ENCODE data around the gene KRT20.

Gene KRT20

DNA sequence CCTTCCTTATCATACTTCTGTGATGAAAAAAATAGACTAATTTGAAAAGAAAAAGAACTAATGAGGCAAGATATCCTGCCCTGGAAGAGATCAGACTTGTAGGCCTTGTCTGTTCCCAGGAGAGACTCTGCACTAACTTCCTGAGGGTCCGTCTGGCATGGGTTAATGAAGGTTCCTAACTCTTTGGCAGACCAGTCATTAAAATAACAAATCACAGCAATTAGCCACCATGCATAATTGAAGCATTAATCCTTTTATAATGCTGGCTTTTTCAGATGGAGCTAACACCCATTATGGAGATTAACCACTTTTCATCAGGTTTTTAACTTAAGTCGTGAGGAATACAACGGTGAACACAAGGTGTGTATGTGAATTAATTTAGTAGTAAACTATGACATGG lies 52.2 kb downstream of the KRT20 start:
- ChIA-PET CTCF (interaction anchor here (0.7 kb wide), 1 partner anchor 24 kb away, joined by 3 read pairs; no protein-coding TSS in a partner anchor), POLR2A (no interaction called here)
- no peak overlapping the region for H3K27ac ChIP-seq (ENCODE audit: insufficient read depth in 1 of 2, low read depth in 1 of 2, low read length in 2 of 2, poor library complexity in 1 of 2, severe bottlenecking in 2 of 2)
- H3K27me3 ChIP-seq (replicated peaks in 2 of 5; ENCODE audit: control insufficient read depth in 4 of 5, insufficient read depth in 5 of 5, low read length in 4 of 5) = no peaks in the 10 kb centered on the region
- no peak overlapping the region for H3K4me3 ChIP-seq (ENCODE audit: control insufficient read depth in 1 of 7, extremely low read depth in 1 of 7, insufficient read depth in 4 of 7, low read depth in 2 of 7, low read length in 6 of 7)
- DNase-seq = no peak
- no peaks in the 10 kb centered on the region for H3K9me3 ChIP-seq (ENCODE audit: control extremely low read depth in 1 of 5, control insufficient read depth in 4 of 5, insufficient read depth in 2 of 5, low read depth in 1 of 5, low read length in 4 of 5)
- 80% methylated on average over 1 of the region's 3 CpGs for WGBS (ENCODE audit: insufficient coverage)
- no peaks in the 10 kb centered on the region for H3K4me1 ChIP-seq (ENCODE audit: control extremely low read depth in 1 of 4, control insufficient read depth in 4 of 4, insufficient read depth in 4 of 4, low read length in 3 of 4)
- peaks cover 0 to 5% (median 2%) of the 10 kb centered on the region in 4 experiments for H3K36me3 ChIP-seq (ENCODE audit: control insufficient read depth in 4 of 4, insufficient read depth in 4 of 4, low read length in 3 of 4)

DNA sequence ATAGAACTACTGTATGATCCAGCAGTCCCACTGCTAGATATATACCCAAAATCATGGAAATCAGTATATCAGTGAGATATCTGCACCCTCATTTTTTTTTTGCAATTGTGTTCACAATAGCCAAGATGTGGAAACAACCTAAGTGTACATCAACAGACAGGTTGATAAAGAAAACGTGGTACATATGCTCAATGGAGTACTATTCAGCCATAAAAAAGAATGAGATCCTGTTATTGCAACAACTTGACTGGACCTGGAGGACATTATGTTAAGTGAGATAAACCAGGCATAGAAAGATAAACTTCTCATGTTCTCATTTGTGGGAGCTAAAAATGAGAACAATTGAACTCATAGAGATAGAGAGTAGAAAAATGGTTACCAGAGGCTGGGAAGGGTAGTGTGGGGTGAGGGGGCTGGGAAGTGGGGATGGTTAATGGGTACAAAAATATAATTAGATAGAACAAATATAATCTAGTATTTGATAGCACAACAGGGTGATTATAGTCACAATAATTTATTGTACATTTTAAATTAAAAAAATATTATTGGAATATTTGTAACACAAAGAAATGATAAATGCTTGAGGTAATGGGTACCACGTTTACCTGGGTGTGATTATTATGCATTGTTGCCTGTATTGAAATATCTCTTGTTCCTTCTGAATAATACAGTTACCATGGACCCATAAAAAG lies 54.8 kb downstream of the KRT20 start:
- POLR2A ChIA-PET = no interaction called here
- H3K9me3 ChIP-seq (ENCODE audit: control extremely low read depth in 1 of 5, control insufficient read depth in 4 of 5, insufficient read depth in 2 of 5, low read depth in 1 of 5, low read length in 4 of 5) = no peaks in the 10 kb centered on the region
- H3K27me3 ChIP-seq (replicated peaks in 2 of 5; ENCODE audit: control insufficient read depth in 4 of 5, insufficient read depth in 5 of 5, low read length in 4 of 5) = peaks cover 0 to 5% (median 0%) of the 10 kb centered on the region in 5 experiments
- no peak overlapping the region for H3K27ac ChIP-seq (ENCODE audit: insufficient read depth in 1 of 2, low read depth in 1 of 2, low read length in 2 of 2, poor library complexity in 1 of 2, severe bottlenecking in 2 of 2)
- H3K4me1 ChIP-seq (ENCODE audit: control extremely low read depth in 1 of 4, control insufficient read depth in 4 of 4, insufficient read depth in 4 of 4, low read length in 3 of 4) = no peaks in the 10 kb centered on the region
- DNase-seq = no peak
- WGBS (ENCODE audit: insufficient coverage) = no CpG with 5 or more reads among the region's 2 CpGs
- no peak overlapping the region for H3K4me3 ChIP-seq (ENCODE audit: control insufficient read depth in 1 of 7, extremely low read depth in 1 of 7, insufficient read depth in 4 of 7, low read depth in 2 of 7, low read length in 6 of 7)
- H3K36me3 ChIP-seq (ENCODE audit: control insufficient read depth in 4 of 4, insufficient read depth in 4 of 4, low read length in 3 of 4) = peaks cover 0 to 5% (median 0%) of the 10 kb centered on the region in 4 experiments
- CTCF ChIA-PET = no interaction called here

DNA sequence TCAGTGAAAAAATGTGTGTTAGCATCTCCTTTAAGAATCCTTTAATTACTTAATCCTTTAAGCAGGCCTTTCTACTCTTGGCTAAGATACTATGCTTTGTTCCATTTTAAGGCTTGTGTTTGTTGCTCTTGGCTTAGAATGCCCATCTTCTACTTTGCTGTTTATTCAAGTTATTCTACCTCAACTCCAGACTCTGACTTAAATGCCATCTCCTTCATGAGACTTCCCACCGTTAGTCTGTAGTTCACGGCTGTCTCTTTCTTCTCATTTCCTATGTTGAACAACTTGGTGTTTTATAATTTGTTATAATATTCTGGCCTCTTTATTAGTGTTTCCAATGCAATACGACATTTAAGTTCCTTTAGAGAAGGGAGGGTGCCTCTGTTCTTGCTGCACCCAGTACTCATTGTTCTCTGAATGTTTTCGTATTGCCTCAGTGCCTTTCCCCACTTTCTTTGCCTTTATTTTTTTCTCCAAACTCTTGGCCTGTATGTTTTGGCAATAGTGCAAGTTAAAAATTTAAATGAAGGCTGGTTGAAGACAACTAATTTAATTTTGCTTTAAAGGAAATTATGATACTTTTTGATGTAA lies 56.5 kb downstream of the KRT20 start:
- H3K4me3 ChIP-seq (ENCODE audit: control insufficient read depth in 1 of 7, extremely low read depth in 1 of 7, insufficient read depth in 4 of 7, low read depth in 2 of 7, low read length in 6 of 7) = no peak overlapping the region
- H3K9me3 ChIP-seq (ENCODE audit: control extremely low read depth in 1 of 5, control insufficient read depth in 4 of 5, insufficient read depth in 2 of 5, low read depth in 1 of 5, low read length in 4 of 5) = no peaks in the 10 kb centered on the region
- H3K27ac ChIP-seq (ENCODE audit: insufficient read depth in 1 of 2, low read depth in 1 of 2, low read length in 2 of 2, poor library complexity in 1 of 2, severe bottlenecking in 2 of 2) = no peak overlapping the region
- peaks cover 0 to 5% (median 0%) of the 10 kb centered on the region in 5 experiments for H3K27me3 ChIP-seq (replicated peaks in 2 of 5; ENCODE audit: control insufficient read depth in 4 of 5, insufficient read depth in 5 of 5, low read length in 4 of 5)
- POLR2A ChIA-PET = no interaction called here
- H3K4me1 ChIP-seq (ENCODE audit: control extremely low read depth in 1 of 4, control insufficient read depth in 4 of 4, insufficient read depth in 4 of 4, low read length in 3 of 4) = no peaks in the 10 kb centered on the region
- CTCF ChIA-PET = interaction anchor here (0.8 kb wide), 1 partner anchor 839 kb away, joined by 3 read pairs; no protein-coding TSS in a partner anchor
- H3K36me3 ChIP-seq (ENCODE audit: control insufficient read depth in 4 of 4, insufficient read depth in 4 of 4, low read length in 3 of 4) = no peaks in the 10 kb centered on the region
- DNase-seq = no peak
- WGBS (ENCODE audit: insufficient coverage) = no CpG with 5 or more reads among the region's 4 CpGs

DNA sequence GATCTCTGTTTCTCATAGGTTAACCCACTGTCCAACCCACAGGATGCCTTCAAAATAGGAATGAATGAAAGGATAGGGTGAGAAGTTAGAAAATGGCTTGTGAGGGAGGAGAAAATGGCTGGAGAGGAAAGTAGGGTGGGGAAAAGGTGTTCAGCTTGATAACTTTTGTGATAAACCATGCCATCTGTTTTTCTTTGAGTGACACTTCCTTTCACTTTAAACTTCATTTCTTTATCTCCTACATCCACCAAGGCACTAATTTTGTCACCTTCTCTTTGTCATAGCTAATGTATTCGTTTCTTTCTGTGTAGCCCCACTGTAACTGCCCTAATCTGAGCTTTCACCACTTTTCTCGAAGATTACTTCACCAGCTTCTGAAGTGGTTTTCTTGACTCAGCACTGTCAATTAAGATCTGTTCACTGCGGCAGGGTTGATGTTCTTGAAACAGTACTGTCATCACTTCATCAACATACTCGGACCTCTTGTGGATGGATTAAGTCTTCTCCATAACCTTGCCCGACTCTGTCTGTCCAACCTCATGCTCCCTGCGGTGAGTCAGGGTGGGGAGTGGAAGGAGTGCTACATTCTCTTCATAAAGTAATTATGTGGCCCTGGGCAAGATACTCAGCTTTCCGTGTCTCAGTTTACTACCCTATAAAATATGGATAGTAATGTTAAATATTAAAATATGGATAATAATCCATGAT lies 57.1 kb downstream of the KRT20 start:
- Histone ChIP-seq H3K27ac (ENCODE audit: insufficient read depth in 1 of 2, low read depth in 1 of 2, low read length in 2 of 2, poor library complexity in 1 of 2, severe bottlenecking in 2 of 2) (no peak overlapping the region), H3K9me3 (ENCODE audit: control extremely low read depth in 1 of 5, control insufficient read depth in 4 of 5, insufficient read depth in 2 of 5, low read depth in 1 of 5, low read length in 4 of 5) (no peaks in the 10 kb centered on the region), H3K27me3 (replicated peaks in 2 of 5; ENCODE audit: control insufficient read depth in 4 of 5, insufficient read depth in 5 of 5, low read length in 4 of 5) (peaks cover 0 to 5% (median 0%) of the 10 kb centered on the region in 5 experiments), H3K36me3 (ENCODE audit: control insufficient read depth in 4 of 4, insufficient read depth in 4 of 4, low read length in 3 of 4) (no peaks in the 10 kb centered on the region), H3K4me1 (ENCODE audit: control extremely low read depth in 1 of 4, control insufficient read depth in 4 of 4, insufficient read depth in 4 of 4, low read length in 3 of 4) (no peaks in the 10 kb centered on the region), H3K4me3 (ENCODE audit: control insufficient read depth in 1 of 7, extremely low read depth in 1 of 7, insufficient read depth in 4 of 7, low read depth in 2 of 7, low read length in 6 of 7) (no peak overlapping the region)
- peak in 2 of 3 donors; percentile 23 to 42 for DNase-seq
- ChIA-PET CTCF (no interaction called here), POLR2A (no interaction called here)
- WGBS (ENCODE audit: insufficient coverage) = 42% methylated on average over 2 of the region's 7 CpGs
